ENCODE data around the gene SPRY2.

Gene SPRY2

DNA sequence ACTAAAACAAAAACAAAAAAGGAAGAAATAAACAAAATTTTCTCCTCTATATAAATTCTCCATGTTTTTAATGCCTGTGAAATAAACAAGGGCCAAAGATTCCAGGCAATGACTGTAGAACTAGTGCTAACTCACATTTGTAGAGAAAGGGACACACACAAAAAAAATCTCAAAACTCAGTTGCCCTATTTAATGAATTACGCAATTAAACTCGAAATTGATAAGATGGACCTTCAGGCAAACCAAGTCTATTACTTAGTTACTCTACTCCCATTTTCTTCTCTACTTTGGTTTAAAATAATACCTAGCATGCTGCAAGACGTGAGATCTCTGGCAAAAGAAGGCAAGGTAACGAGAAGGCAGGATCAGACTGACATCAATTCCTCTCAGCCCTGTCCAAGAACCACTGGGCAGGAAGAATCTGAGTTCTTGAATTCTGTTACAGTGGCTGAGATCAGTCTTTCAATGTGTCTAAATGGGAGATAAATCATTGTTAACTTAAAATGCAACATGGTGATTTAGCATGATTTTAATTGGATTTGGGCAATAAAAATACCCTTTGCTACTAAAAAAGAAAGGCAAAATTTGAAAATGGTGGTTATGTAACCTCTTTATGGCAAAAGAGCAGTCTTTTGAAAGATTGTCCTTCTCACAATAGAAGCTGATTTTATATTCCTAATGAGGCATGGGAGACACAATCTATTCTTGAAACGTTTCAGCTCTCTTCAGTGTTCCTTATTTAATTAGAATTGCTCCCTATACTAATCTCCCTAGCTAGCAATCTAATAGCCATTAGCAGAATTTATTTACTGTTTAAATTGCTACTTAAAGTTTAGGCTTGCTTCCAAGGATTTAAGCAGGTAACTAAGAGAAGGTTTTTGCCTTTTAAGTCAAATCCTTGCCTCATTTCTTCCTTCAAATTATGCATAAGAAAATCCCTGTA, 25.9 kb downstream of the SPRY2 start (continued):
- no peak for TF ChIP-seq SNAI2 (CRISPR knock-in tag; IDR thresholded peaks at IDR 0.05)
- TF ChIP-seq, protein P1, sequence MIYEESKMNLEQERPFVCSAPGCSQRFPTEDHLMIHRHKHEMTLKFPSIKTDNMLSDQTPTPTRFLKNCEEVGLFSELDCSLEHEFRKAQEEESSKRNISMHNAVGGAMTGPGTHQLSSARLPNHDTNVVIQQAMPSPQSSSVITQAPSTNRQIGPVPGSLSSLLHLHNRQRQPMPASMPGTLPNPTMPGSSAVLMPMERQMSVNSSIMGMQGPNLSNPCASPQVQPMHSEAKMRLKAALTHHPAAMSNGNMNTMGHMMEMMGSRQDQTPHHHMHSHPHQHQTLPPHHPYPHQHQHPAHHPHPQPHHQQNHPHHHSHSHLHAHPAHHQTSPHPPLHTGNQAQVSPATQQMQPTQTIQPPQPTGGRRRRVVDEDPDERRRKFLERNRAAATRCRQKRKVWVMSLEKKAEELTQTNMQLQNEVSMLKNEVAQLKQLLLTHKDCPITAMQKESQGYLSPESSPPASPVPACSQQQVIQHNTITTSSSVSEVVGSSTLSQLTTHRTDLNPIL (CRISPR knock-in tag; IDR thresholded peaks at IDR 0.05; ENCODE audit: low read depth): no peak

- ATAC-seq: no peak
Observed at GRCh38 chr13:80313668-80314256, 27.2 kb downstream of the SPRY2 start.

DNA sequence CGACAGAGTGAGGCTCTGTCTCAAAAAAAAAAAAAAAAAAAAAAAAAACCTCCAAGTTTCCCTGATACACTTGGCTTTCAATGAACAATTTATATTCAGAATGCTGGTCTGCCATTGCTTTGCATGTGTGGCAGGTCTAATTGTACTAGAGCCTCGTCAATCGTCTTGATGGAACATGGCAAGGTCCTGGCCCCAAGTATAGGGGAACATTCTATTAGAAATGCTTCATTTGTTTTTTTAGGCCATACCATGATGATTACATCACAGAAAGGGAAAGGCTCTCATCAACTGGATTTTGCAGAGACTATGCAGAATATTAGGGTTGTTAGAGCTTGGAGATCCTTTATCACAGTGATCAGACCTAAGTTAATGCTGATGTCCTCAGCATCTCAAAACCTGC, 28.0 kb downstream of the SPRY2 start:
- ATAC-seq: peak; percentile 47; the same call in 2 of the 3 replicates
- TF ChIP-seq GLIS3 (CRISPR knock-in tag; IDR thresholded peaks at IDR 0.05) (no peak), ISL1 (CRISPR knock-in tag; IDR thresholded peaks at IDR 0.05) (peak; percentile 63), BACH2 (CRISPR knock-in tag; IDR thresholded peaks at IDR 0.05; ENCODE audit: borderline replicate concordance) (no peak)

More at GRCh38 chr13:80313668-80314256, 27.2 kb downstream of the SPRY2 start:
- TF ChIP-seq, protein P2, sequence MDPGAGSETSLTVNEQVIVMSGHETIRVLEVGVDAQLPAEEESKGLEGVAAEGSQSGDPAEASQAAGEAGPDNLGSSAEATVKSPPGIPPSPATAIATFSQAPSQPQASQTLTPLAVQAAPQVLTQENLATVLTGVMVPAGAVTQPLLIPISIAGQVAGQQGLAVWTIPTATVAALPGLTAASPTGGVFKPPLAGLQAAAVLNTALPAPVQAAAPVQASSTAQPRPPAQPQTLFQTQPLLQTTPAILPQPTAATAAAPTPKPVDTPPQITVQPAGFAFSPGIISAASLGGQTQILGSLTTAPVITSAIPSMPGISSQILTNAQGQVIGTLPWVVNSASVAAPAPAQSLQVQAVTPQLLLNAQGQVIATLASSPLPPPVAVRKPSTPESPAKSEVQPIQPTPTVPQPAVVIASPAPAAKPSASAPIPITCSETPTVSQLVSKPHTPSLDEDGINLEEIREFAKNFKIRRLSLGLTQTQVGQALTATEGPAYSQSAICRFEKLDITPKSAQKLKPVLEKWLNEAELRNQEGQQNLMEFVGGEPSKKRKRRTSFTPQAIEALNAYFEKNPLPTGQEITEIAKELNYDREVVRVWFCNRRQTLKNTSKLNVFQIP (CRISPR knock-in tag; IDR thresholded peaks at IDR 0.05; ENCODE audit: borderline replicate concordance, low read depth): no peak
- TF ChIP-seq, protein P3, sequence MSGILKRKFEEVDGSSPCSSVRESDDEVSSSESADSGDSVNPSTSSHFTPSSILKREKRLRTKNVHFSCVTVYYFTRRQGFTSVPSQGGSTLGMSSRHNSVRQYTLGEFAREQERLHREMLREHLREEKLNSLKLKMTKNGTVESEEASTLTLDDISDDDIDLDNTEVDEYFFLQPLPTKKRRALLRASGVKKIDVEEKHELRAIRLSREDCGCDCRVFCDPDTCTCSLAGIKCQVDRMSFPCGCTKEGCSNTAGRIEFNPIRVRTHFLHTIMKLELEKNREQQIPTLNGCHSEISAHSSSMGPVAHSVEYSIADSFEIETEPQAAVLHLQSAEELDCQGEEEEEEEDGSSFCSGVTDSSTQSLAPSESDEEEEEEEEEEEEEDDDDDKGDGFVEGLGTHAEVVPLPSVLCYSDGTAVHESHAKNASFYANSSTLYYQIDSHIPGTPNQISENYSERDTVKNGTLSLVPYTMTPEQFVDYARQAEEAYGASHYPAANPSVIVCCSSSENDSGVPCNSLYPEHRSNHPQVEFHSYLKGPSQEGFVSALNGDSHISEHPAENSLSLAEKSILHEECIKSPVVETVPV (CRISPR knock-in tag; IDR thresholded peaks at IDR 0.05): no peak
- TF ChIP-seq ISL1 (CRISPR knock-in tag; IDR thresholded peaks at IDR 0.05): no peak
- TF ChIP-seq, protein P4, sequence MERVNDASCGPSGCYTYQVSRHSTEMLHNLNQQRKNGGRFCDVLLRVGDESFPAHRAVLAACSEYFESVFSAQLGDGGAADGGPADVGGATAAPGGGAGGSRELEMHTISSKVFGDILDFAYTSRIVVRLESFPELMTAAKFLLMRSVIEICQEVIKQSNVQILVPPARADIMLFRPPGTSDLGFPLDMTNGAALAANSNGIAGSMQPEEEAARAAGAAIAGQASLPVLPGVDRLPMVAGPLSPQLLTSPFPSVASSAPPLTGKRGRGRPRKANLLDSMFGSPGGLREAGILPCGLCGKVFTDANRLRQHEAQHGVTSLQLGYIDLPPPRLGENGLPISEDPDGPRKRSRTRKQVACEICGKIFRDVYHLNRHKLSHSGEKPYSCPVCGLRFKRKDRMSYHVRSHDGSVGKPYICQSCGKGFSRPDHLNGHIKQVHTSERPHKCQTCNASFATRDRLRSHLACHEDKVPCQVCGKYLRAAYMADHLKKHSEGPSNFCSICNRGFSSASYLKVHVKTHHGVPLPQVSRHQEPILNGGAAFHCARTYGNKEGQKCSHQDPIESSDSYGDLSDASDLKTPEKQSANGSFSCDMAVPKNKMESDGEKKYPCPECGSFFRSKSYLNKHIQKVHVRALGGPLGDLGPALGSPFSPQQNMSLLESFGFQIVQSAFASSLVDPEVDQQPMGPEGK (CRISPR knock-in tag; IDR thresholded peaks at IDR 0.05; ENCODE audit: borderline replicate concordance): no peak
- TF ChIP-seq ZNF565 (CRISPR knock-in tag; conservative IDR thresholded peaks at IDR 0.05; ENCODE audit: low read depth): no peak
- TF ChIP-seq OSR1 (CRISPR knock-in tag; IDR thresholded peaks at IDR 0.05): no peak

GRCh38 chr13:80312012-80312704, 28.8 kb downstream of the SPRY2 start:
- ATAC-seq: no peak
- TF ChIP-seq ZC3H10 (CRISPR knock-in tag; IDR thresholded peaks at IDR 0.05) (no peak), CSDC2 (CRISPR knock-in tag; IDR thresholded peaks at IDR 0.05) (no peak), OSR1 (CRISPR knock-in tag; IDR thresholded peaks at IDR 0.05) (no peak), ZFP3 (CRISPR knock-in tag; IDR thresholded peaks at IDR 0.05) (no peak), TSHZ2 (CRISPR knock-in tag; IDR thresholded peaks at IDR 0.05) (no peak), TCF4 (CRISPR knock-in tag; IDR thresholded peaks at IDR 0.05; ENCODE audit: borderline replicate concordance) (no peak), ZFP30 (CRISPR knock-in tag; IDR thresholded peaks at IDR 0.05) (no peak), TOX (CRISPR knock-in tag; IDR thresholded peaks at IDR 0.05; ENCODE audit: borderline replicate concordance) (no peak), ARNTL (CRISPR knock-in tag; IDR thresholded peaks at IDR 0.05; ENCODE audit: borderline replicate concordance, low read depth) (no peak), ZNF70 (CRISPR knock-in tag; IDR thresholded peaks at IDR 0.05) (no peak), ISL1 (CRISPR knock-in tag; IDR thresholded peaks at IDR 0.05) (no peak), SNAI2 (CRISPR knock-in tag; IDR thresholded peaks at IDR 0.05) (no peak), RARB (CRISPR knock-in tag; IDR thresholded peaks at IDR 0.05) (no peak)
- TF ChIP-seq, protein P4 (CRISPR knock-in tag; IDR thresholded peaks at IDR 0.05; ENCODE audit: borderline replicate concordance): no peak
- TF ChIP-seq, protein P3 (CRISPR knock-in tag; IDR thresholded peaks at IDR 0.05): no peak
